Activated T-helper 17 cell treated with anti-CD3 and anti-CD28 coated beads, Interleukin-2, amount 50 U/mL, for 72 hours (primary cell): ENCODE data around the gene BORCS8. TPM values are rescaled to one million over a fixed set of nuclear protein-coding genes. Genes with fewer than 3 reads are reported as not detected.
"Not testable (repeated sequence)": the region's sequence is repeated elsewhere in the genome, so short reads cannot be mapped to it uniquely, and the experiment has no call there.

Source experiments
- ATAC-seq: fragments of 150-1000 bp; cut with Tn5 transposase; replicated peaks from 2 replicates; pipeline ENCODE4 v1.10.0; 2021; ENCODE audit warnings: mild to moderate bottlenecking, moderate library complexity
- H3K27ac Mint-ChIP-seq: one replicate; pipeline ENCODE4 v1.8.0; 2022; ENCODE audit warnings: mixed read lengths
- H3K27me3 Mint-ChIP-seq: one replicate; pipeline ENCODE4 v1.8.0; 2022; ENCODE audit warnings: mixed read lengths
- H3K36me3 Mint-ChIP-seq: one replicate; pipeline ENCODE4 v1.8.0; 2022; ENCODE audit warnings: low read depth, mild to moderate bottlenecking, mixed read lengths
- H3K4me1 Mint-ChIP-seq: one replicate; pipeline ENCODE4 v1.8.0; 2022; ENCODE audit warnings: mixed read lengths
- H3K4me3 Mint-ChIP-seq: one replicate; pipeline ENCODE4 v1.8.0; 2022; ENCODE audit warnings: mild to moderate bottlenecking, mixed read lengths
- H3K9me3 Mint-ChIP-seq: one replicate; pipeline ENCODE4 v1.8.0; 2022; ENCODE audit warnings: mixed read lengths
- total RNA-seq, 2 donors: library from RNA; stranded (reverse); gene quantifications; one replicate each; pipeline ENCODE4 v1.2.3, GENCODE V29; 2022

Gene BORCS8
- total RNA-seq, 2 donors from 2014 or later: 14.9 to 28.2 TPM

DNA sequence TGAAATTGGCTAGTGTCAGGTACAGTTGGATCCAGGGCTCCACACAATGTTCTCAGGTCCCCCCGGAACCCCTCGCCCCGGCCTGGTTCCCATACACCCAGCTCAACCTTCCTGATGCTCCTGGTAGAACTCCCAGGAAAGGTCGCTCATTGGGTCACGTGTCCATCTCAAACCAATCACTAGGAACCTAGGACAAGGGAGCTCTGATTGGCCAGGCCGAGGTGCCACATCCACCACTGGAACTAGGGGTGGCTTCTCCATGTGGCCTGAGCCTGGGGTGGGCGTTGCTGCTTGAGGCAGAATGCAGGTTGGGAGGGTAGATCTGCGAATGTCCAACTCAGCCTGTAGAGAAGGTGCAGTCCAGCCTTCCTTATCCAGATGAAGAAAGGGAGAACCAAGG is 15.0 kb downstream of the BORCS8 start:
- H3K36me3 Mint-ChIP-seq: peaks cover 23% of the 10 kb centered on the region
- no peak overlapping the region for H3K4me3 Mint-ChIP-seq
- no peak for ATAC-seq
- H3K9me3 Mint-ChIP-seq: no peaks in the 10 kb centered on the region
- no peak overlapping the region for H3K27ac Mint-ChIP-seq
- no peaks in the 10 kb centered on the region for H3K27me3 Mint-ChIP-seq
- no peaks in the 10 kb centered on the region for H3K4me1 Mint-ChIP-seq

DNA sequence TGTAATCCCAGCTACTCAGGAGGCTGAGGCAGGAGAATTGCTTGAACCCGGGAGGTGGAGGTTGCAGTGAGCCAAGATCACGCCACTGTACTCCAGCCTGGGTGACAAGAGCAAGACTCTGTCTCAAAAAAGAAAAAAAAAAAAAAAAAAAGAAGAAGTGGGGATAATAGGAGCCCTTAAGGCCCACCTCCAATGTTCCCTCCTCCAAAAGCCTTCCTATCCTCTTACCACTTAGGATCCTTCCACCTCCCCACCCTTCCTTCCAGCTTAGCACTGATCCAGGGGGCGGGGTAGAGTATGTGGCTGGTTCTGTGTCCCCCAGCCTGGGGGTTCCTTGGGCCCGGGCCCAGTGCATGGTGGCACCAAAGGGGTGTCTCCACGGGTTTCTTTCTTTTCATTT is 18.7 kb downstream of the BORCS8 start:
- not testable (repeated sequence) for ATAC-seq, H3K9me3 Mint-ChIP-seq

DNA sequence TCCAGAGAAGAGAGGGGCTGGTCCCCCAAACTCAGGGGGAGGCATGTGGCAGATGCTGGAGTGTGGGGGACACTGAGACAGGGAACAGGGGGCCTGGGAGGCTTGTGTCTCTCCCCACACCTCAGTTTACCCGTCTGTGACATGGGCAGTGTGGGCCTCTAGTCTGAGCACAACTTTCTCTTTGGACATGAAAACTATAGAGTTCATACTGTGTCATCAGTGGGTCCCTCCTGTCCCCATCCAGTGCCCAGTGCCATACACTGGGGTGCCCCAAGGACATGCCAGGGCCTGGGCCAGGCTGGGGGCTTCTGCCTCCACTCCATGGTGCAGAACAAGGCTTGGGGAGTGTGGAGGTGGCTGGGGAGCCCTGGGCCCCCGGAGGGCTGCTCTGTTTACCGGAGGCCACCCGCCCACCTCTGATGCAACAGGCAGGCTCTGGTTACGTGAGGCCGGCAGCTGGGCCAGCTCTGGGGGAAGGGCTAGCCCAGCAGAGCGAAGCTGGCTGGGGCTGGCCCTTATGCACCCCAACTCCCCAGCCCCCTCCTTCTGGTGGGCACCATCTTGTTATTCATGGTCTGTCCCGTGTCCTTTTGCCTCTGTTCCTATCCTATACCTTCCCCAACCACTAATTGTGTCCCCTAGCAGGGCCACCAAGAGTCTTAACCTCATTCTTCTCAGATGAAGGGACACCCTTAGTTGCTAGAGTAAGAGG is 20.0 kb downstream of the BORCS8 start:
- peaks cover 8% of the 10 kb centered on the region for H3K36me3 Mint-ChIP-seq
- no peaks in the 10 kb centered on the region for H3K27me3 Mint-ChIP-seq
- no peaks in the 10 kb centered on the region for H3K9me3 Mint-ChIP-seq
- H3K27ac Mint-ChIP-seq: no peak overlapping the region
- no peak overlapping the region for H3K4me3 Mint-ChIP-seq
- no peak for ATAC-seq
- peaks cover 12% of the 10 kb centered on the region for H3K4me1 Mint-ChIP-seq

More for the DNA sequence above, 18.7 kb downstream of the BORCS8 start:
- H3K27ac Mint-ChIP-seq, H3K4me3 Mint-ChIP-seq, H3K27me3 Mint-ChIP-seq: not testable (repeated sequence)
- Mint-ChIP-seq H3K36me3 (peaks cover 12% of the 10 kb centered on the region), H3K4me1 (peaks cover 12% of the 10 kb centered on the region)

DNA sequence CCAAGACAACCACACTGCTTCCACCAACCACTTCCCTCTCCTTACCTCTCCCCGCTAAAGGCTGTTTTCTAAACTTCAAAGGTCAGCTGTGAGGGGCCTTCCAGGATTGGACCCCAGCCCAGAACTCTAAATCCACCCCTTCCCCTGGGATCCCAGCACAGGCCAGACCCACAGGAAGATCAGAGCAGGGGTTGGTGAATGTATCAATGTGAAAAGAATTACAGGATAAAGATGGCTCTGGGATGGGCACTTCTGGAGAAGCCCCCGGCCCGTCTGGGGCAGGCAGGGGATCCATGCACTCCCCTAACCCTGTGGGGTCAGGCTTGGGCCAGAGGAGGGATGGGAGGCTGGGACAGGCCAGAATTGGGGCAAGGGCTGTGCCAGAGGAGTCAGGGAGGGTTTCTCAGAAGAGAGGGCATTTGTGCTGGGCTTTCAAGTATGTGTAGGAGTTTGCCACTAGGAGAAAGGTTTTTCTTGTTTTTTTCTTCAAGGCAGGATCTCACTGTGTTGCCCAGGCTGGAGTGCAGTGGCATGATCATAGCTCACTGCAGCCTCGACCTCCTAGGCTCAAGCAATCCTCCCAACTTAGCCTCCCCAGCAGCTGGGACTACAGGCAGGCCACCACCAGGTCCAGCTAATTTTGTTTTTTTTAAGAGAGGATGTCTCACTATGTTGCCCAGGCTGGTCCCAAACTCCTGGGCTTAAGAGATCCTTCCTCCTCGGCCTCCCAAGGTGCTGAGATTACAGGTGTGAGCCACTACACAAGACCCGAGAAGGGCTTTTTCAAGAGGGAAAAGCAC is 20.9 kb downstream of the BORCS8 start:
- Mint-ChIP-seq H3K27me3 (no peaks in the 10 kb centered on the region), H3K9me3 (no peaks in the 10 kb centered on the region), H3K27ac (no peak overlapping the region), H3K36me3 (peaks cover 3% of the 10 kb centered on the region), H3K4me3 (peak overlapping the region; percentile 46), H3K4me1 (peaks cover 12% of the 10 kb centered on the region)
- ATAC-seq: no peak

DNA sequence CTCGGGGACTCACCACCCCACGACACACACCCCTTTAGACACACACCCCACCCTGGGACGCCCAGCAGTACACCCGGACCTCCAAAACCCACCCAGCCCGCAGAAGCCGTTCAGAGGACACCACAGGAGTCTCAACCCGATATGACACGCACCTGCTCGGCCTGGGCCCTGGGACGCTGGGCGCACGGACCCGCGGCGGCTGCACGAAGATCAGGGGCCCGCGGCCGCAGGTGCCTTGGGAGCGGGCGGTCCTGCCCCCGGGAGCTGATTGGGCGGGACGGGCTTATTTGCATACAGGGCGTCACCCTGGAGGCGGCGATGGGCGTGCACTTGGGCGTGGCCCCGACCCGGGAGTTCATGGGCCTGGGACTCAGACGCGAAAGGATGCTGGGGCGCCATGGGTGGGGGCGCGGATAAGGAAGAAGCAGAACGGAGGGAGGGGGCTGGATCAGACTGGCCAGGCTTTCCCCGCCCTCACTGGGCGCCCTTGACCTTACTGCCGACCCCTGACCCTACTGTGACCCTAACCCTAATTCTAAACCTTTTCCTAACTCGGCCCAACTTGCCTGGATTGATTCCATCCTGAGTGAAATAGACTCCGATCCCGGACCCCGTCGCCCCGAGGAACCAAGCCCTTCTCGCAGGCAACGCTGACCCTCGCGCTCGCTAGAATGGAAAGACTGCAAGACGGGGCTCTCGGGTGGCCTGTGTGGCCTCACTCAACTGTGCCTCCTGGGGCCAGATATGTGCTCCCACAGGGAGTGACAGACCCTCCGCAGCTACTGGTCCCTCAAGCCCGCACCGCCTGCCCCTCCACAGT is 21.7 kb downstream of the BORCS8 start, which contains the start of gene MEF2B:
TSS of gene MEF2B (minus strand) at position 211 of the 820 bp plus-strand sequence. CDS start 19,528 bp downstream, outside the sequence.
- H3K4me1 Mint-ChIP-seq: peaks cover 12% of the 10 kb centered on the region

DNA sequence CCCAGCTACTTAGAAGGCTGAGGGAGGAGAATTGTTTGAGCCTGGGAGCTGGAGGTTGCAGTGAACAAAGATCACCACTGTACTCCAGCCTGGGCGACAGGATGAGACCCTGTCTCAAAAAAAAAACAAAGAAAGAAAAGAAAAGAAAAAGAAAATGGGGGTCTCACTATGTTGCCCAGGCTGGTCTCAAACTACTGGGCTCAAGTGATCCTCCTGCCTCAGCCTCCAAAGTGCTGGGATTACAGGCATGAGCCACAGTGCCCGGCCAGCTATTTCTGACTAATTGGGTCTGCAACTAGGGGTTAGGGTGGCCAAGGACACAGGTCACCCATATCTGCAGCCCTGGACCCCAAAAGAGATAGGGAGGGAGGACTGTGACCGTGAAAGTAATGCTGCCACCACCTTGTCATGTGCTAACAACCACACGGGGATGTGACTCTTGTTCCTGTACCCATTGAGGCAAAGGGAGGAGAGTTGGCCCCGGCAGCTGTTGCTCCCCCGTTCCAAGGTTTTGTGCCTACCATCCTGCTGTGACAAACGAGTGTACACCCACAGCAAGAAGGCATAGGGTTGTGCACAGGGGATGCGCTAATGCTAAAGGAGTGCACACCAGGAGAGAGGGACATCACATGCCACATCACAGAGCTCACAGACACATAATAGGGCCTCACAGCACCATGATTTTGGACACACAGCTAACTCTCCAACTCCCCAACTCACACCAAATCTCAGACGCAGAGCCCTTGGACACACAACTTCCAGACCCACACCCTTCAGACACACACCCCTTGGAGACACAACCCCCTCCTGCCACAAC is 22.5 kb downstream of the BORCS8 start:
- Mint-ChIP-seq H3K9me3 (no peaks in the 10 kb centered on the region), H3K27me3 (no peaks in the 10 kb centered on the region), H3K4me3 (peak overlapping the region; percentile 46), H3K4me1 (peaks cover 12% of the 10 kb centered on the region), H3K27ac (no peak overlapping the region), H3K36me3 (no peaks in the 10 kb centered on the region)
- ATAC-seq: no peak

More for the DNA sequence above, 21.7 kb downstream of the BORCS8 start, which contains the start of gene MEF2B:
- H3K36me3 Mint-ChIP-seq: no peaks in the 10 kb centered on the region
- ATAC-seq: peak; percentile 97
- no peak within 1 kb of the TSS for H3K27ac Mint-ChIP-seq
- H3K27me3 Mint-ChIP-seq: no peaks in the 10 kb centered on the region
- H3K9me3 Mint-ChIP-seq: no peaks in the 10 kb centered on the region
- peak within 1 kb of the TSS; percentile 46 for H3K4me3 Mint-ChIP-seq

DNA sequence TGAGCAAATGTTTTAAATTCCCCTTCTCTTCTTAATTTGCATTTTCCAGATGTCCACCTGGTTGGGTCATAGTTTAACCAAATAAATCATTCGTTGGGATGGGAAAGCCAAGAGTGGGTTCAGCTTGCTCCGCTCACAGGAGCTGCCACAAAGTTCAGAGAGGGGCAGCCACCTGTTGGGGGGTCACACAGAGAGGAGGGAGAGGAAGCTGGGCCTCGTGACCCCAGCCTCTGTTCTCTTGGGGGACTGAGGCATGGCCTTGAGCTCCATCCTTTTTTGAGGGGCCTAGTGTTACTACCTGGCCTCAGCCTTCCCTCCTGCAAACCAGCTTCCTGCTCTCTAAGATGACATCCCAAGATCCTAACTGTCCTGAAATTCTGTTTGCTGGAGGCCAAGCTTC is 24.3 kb downstream of the BORCS8 start:
- no peak for ATAC-seq
- Mint-ChIP-seq H3K27ac (no peak overlapping the region), H3K36me3 (no peaks in the 10 kb centered on the region), H3K27me3 (no peaks in the 10 kb centered on the region), H3K9me3 (no peaks in the 10 kb centered on the region), H3K4me3 (no peak overlapping the region), H3K4me1 (peaks cover 12% of the 10 kb centered on the region)

DNA sequence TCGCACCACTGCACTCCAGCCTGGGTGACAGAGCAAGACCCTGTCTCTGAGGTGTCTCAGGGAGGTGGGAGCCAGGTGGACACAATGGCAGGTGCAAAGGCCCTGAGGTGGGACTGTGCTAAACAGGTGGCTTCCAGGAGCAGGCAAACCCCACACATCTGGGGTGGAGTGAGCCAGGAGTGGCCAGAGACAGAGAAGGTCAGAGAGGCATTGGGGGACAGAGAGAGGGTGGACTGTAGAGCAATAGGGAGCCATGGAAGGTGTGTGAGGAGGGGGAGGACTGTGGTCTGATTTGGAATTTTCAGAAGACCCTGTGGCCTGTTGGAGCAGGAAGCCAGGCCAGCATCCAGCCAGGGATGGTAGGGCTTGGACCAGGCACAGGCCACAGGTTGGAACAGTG is 26.6 kb downstream of the BORCS8 start:
- H3K4me1 Mint-ChIP-seq: peaks cover 6% of the 10 kb centered on the region
- H3K27ac Mint-ChIP-seq: no peak overlapping the region
- no peaks in the 10 kb centered on the region for H3K27me3 Mint-ChIP-seq

DNA sequence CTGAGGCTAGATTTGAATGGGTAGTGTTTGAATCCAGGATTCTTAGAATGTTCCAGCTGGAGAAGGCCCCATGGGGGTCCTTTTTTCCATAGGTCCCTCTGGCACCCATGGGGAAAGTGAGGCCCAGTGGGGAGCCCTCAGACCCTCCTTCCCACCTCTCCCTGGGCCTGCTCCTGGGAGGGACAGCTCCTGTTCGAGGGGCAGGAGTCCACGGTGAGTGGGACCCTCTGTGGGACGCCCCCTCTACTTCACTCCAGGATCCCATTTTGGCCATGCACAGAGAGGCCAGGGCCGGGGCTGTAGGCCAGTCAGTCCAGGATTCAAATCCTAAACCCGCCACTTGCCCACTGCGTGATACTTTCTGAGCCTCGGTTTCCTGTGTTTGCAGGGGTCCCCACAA is 29.5 kb downstream of the BORCS8 start:
- Mint-ChIP-seq H3K9me3 (no peaks in the 10 kb centered on the region), H3K4me3 (no peak overlapping the region), H3K27ac (no peak overlapping the region), H3K4me1 (no peaks in the 10 kb centered on the region), H3K36me3 (peaks cover under 1% of the 10 kb centered on the region), H3K27me3 (no peaks in the 10 kb centered on the region)
- no peak for ATAC-seq

More for the DNA sequence above, 26.6 kb downstream of the BORCS8 start:
- ATAC-seq: no peak
- H3K9me3 Mint-ChIP-seq: no peaks in the 10 kb centered on the region
- H3K36me3 Mint-ChIP-seq: no peaks in the 10 kb centered on the region
- H3K4me3 Mint-ChIP-seq: no peak overlapping the region

DNA sequence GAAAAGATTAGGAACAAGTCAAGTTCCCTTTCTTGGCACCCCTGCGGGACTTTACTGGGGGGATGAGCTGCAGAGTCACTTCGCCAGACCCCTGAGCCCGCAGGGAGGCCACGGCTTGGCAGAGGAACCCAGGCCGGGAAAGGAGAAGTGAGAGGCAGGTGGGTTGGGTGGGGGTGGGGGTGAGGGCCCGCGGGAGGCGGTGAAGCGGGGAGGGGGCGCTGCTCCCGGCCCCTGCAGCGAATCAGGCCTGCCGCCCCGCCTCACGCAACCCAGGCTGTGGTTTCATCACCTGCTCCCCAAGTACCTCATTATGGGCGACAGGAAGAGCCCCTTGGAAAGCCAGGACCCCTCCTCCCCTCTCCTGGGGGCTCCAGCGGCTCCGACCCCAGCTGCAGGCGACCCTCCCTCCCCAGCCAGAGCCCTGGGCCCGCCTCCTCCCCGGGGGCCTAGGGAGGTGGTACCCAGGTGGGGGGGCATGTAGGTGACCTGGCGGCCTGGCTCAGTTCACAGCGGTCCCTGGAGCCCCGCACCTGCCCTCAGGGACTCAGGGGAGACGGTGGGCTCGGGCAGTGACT is 31.4 kb downstream of the BORCS8 start:
- H3K4me1 Mint-ChIP-seq: no peaks in the 10 kb centered on the region
- peaks cover 13% of the 10 kb centered on the region for H3K36me3 Mint-ChIP-seq

DNA sequence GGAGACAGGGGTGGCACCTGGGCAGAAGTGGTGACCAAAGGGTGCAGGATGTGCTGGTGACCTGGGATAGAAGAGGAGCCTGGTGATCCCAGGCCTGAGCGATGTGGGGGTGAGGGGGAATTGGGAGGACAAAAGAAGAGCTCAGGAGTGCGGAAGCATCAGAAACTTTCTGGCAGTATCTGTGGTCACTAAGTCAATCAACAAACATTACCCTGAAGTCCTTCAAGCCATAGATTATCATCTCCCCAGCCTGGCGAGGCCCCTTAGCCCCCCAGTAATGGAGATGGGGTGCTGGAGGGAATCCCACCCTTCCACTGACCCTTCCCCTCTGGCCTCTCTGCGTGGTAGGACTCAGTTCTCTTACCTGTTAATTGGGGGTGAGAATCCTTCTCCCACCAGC is 32.4 kb downstream of the BORCS8 start:
- H3K27me3 Mint-ChIP-seq: no peaks in the 10 kb centered on the region
- no peak overlapping the region for H3K4me3 Mint-ChIP-seq
- H3K36me3 Mint-ChIP-seq: peaks cover 13% of the 10 kb centered on the region
- ATAC-seq: no peak
- H3K27ac Mint-ChIP-seq: no peak overlapping the region
- no peaks in the 10 kb centered on the region for H3K4me1 Mint-ChIP-seq
- no peaks in the 10 kb centered on the region for H3K9me3 Mint-ChIP-seq

More for the DNA sequence above, 31.4 kb downstream of the BORCS8 start:
- Mint-ChIP-seq H3K27me3 (no peaks in the 10 kb centered on the region), H3K27ac (no peak overlapping the region), H3K9me3 (no peaks in the 10 kb centered on the region), H3K4me3 (no peak overlapping the region)
- ATAC-seq: no peak

DNA sequence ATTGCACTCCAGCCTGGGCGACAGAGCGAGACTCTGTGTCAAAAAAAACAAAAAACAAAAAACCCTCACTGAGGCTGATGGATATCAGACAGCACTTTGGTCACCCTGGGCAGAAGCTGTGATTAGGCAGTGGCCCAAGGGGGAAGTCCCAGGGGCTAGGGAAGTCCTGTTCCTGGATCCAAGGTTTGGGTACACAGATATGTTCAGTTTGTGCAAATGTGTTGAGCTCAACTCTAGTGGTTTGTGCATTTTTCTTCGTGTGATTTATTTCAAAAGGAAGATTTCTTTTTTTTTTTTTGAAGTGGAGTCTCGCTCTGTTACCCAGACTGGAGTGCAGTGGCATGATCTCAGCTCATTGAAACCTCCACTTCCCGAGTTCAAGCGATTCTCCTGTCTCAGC is 34.1 kb downstream of the BORCS8 start:
- ATAC-seq: no peak
- Mint-ChIP-seq H3K9me3 (no peaks in the 10 kb centered on the region), H3K27ac (no peak overlapping the region), H3K36me3 (peaks cover 13% of the 10 kb centered on the region), H3K27me3 (no peaks in the 10 kb centered on the region), H3K4me3 (no peak overlapping the region), H3K4me1 (no peaks in the 10 kb centered on the region)

DNA sequence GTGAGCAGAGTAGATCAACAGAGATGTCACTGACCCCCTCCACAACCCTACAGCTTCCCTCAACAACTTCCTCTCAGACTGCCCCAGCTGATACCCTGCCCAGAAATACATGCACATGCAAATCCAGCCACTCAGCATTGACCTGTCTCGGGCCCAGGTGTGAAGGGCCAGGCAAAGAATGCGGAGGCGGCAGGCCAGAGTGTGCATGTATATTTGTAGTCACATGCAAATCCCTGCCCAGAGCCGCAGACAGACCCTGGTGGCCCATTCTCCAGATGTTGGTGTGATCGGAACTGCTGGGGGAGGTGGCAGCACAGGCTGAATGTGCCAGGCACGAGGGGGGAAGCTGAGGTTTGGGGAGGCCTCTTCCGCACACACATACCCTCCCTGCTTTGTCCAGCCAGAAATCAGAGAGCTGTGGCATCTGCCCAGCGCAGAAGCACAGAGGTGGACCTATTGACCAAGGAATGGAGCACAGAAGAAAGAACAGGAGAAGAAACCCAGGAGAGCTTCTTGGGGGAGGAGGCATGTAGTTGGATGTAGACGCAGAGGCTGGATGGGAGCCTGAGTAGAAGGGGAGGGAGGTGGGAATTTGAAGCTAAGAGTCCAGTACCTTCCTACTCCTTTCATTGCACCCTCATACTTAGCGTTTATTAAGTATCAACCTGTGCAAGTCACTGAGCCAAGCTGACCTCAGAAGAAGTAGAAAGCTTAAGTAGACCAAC is 36.3 kb downstream of the BORCS8 start:
- H3K27me3 Mint-ChIP-seq: no peaks in the 10 kb centered on the region
- no peak overlapping the region for H3K27ac Mint-ChIP-seq
- H3K4me3 Mint-ChIP-seq: no peak overlapping the region
- no peaks in the 10 kb centered on the region for H3K4me1 Mint-ChIP-seq
- peaks cover 13% of the 10 kb centered on the region for H3K36me3 Mint-ChIP-seq
- no peak for ATAC-seq
- no peaks in the 10 kb centered on the region for H3K9me3 Mint-ChIP-seq
